ENCODE measurements around the gene PRR19. TPM values are rescaled to one million over a fixed set of nuclear protein-coding genes. Genes with fewer than 3 reads are reported as not detected.

PRR19 gene
- polyA plus RNA-seq (2013, experiment 1 of 2), result 2.2 TPM
- polyA plus RNA-seq (2013, experiment 2 of 2), result 2.4 TPM

GRCh38 chr19:42301646-42302203 is at the start of gene PRR19:
Gene PRR19, plus strand, starts transcription at chr19:42302132. Its CDS starts 7,453 bp downstream, at chr19:42309585.
- Histone ChIP-seq H2AK5ac (ENCODE audit: low read length, severe bottlenecking) (no peak within 1 kb of the TSS), H2BK15ac (ENCODE audit: low read depth, poor library complexity, severe bottlenecking) (peak within 1 kb of the TSS; percentile 39), H3K79me1 (replicated peaks; ENCODE audit: low read length, poor library complexity, severe bottlenecking) (peaks cover 7% of the 10 kb centered on the region), H2BK120ac (ENCODE audit: low read depth, low read length) (peak within 1 kb of the TSS; percentile 21), H2AFZ (ENCODE audit: low read depth, low read length) (peak within 1 kb of the TSS; percentile 92), H3K9ac (ENCODE audit: low read length) (peak within 1 kb of the TSS; percentile 83), H3K4me3 (ENCODE audit: insufficient read depth in 1 of 2, low read depth in 1 of 2, low read length in 2 of 2) (peak within 1 kb of the TSS; percentile 71 to 93), H3K36me3 (ENCODE audit: control insufficient read depth in 1 of 2, insufficient read depth in 2 of 2, low read depth in 1 of 2, low read length in 2 of 2) (peaks cover 6 to 10% of the 10 kb centered on the region in 2 experiments), H3K4me1 (ENCODE audit: control insufficient read depth, insufficient read depth, low read depth, low read length) (peaks cover 16% of the 10 kb centered on the region), H3K27me3 (ENCODE audit: control insufficient read depth in 1 of 2, insufficient read depth in 1 of 2, low read length in 2 of 2) (no peaks in the 10 kb centered on the region), H3K27ac (ENCODE audit: low read length, poor library complexity, severe bottlenecking) (peak within 1 kb of the TSS; percentile 27), H3K9me3 (ENCODE audit: control insufficient read depth, low read length) (no peaks in the 10 kb centered on the region), H3K4me2 (ENCODE audit: low read length, poor library complexity, severe bottlenecking) (peak within 1 kb of the TSS; percentile 90), H2BK12ac (ENCODE audit: low read length in 2 of 2) (peak within 1 kb of the TSS; percentile 15 to 75), H3K4ac (ENCODE audit: low read depth in 1 of 2, low read length in 2 of 2) (peak within 1 kb of the TSS in 1 of 2 experiments; percentile 87), H4K91ac (ENCODE audit: low read length) (peak within 1 kb of the TSS; percentile 23), H3K14ac (ENCODE audit: low read length in 2 of 2) (peak within 1 kb of the TSS in 1 of 2 experiments; percentile 99), H2BK5ac (ENCODE audit: low read depth, low read length, poor library complexity, severe bottlenecking) (no peak within 1 kb of the TSS), H4K8ac (ENCODE audit: low read length) (peak within 1 kb of the TSS; percentile 47), H3K23ac (ENCODE audit: low read length in 2 of 2) (peak within 1 kb of the TSS in 1 of 2 experiments; percentile 57), H3K18ac (ENCODE audit: low read depth in 1 of 2, low read length in 2 of 2) (peak within 1 kb of the TSS; percentile 4 to 96)
- DNase-seq, result no peak
- 6% methylated on average over 21 of the region's 21 CpGs for WGBS

- H4K91ac ChIP-seq (ENCODE audit: low read length), result peak overlapping the region; percentile 29
- H3K27ac ChIP-seq (ENCODE audit: low read length, poor library complexity, severe bottlenecking), result peak overlapping the region; percentile 78
- no peak overlapping the region for H4K8ac ChIP-seq (ENCODE audit: low read length)
- DNase-seq, result peak; percentile 81
- H3K4me2 ChIP-seq (ENCODE audit: low read length, poor library complexity, severe bottlenecking), result peak overlapping the region; percentile 76
- H3K9me3 ChIP-seq (ENCODE audit: control insufficient read depth, low read length), result no peaks in the 10 kb centered on the region
- H3K79me1 ChIP-seq (replicated peaks; ENCODE audit: low read length, poor library complexity, severe bottlenecking), result peaks cover 13% of the 10 kb centered on the region
- no peaks in the 10 kb centered on the region for H3K27me3 ChIP-seq (ENCODE audit: control insufficient read depth in 1 of 2, insufficient read depth in 1 of 2, low read length in 2 of 2)
- peak overlapping the region; percentile 75 for H2BK15ac ChIP-seq (ENCODE audit: low read depth, poor library complexity, severe bottlenecking)
- H3K18ac ChIP-seq (ENCODE audit: low read depth in 1 of 2, low read length in 2 of 2), result peak overlapping the region; percentile 86 to 91
- H3K9ac ChIP-seq (ENCODE audit: low read length), result peak overlapping the region; percentile 90
- H2BK12ac ChIP-seq (ENCODE audit: low read length in 2 of 2), result peak overlapping the region; percentile 2 to 12
- H3K14ac ChIP-seq (ENCODE audit: low read length in 2 of 2), result peak overlapping the region in 1 of 2 experiments; percentile 82
- peaks cover 34% of the 10 kb centered on the region for H3K4me1 ChIP-seq (ENCODE audit: control insufficient read depth, insufficient read depth, low read depth, low read length)
- H2AK5ac ChIP-seq (ENCODE audit: low read length, severe bottlenecking), result peak overlapping the region; percentile 49
- peak overlapping the region; percentile 31 to 91 for H3K4ac ChIP-seq (ENCODE audit: low read depth in 1 of 2, low read length in 2 of 2)
- peak overlapping the region; percentile 83 to 99 for H3K4me3 ChIP-seq (ENCODE audit: insufficient read depth in 1 of 2, low read depth in 1 of 2, low read length in 2 of 2)
- H3K23ac ChIP-seq (ENCODE audit: low read length in 2 of 2), result peak overlapping the region in 1 of 2 experiments; percentile 97
- peak overlapping the region; percentile 48 for H2BK5ac ChIP-seq (ENCODE audit: low read depth, low read length, poor library complexity, severe bottlenecking)
- H2BK120ac ChIP-seq (ENCODE audit: low read depth, low read length), result no peak overlapping the region
- H3K36me3 ChIP-seq (ENCODE audit: control insufficient read depth in 1 of 2, insufficient read depth in 2 of 2, low read depth in 1 of 2, low read length in 2 of 2), result peaks cover 14 to 37% of the 10 kb centered on the region in 2 experiments
- WGBS, result 8% methylated on average over 17 of the region's 27 CpGs
- no peak overlapping the region for H2AFZ ChIP-seq (ENCODE audit: low read depth, low read length)
Observed at GRCh38 chr19:42252365-42253244, 49.3 kb upstream of the PRR19 start.

- Histone ChIP-seq H3K23ac (ENCODE audit: low read length in 2 of 2) (peak overlapping the region in 1 of 2 experiments; percentile 56), H3K14ac (ENCODE audit: low read length in 2 of 2) (peak overlapping the region in 1 of 2 experiments; percentile 82), H2BK15ac (ENCODE audit: low read depth, poor library complexity, severe bottlenecking) (peak overlapping the region; percentile 76), H2BK12ac (ENCODE audit: low read length in 2 of 2) (no peak overlapping the region), H2AFZ (ENCODE audit: low read depth, low read length) (no peak overlapping the region), H2BK5ac (ENCODE audit: low read depth, low read length, poor library complexity, severe bottlenecking) (peak overlapping the region; percentile 74), H3K4me1 (ENCODE audit: control insufficient read depth, insufficient read depth, low read depth, low read length) (peaks cover 31% of the 10 kb centered on the region), H3K4me2 (ENCODE audit: low read length, poor library complexity, severe bottlenecking) (peak overlapping the region; percentile 76), H3K9me3 (ENCODE audit: control insufficient read depth, low read length) (no peaks in the 10 kb centered on the region), H3K27ac (ENCODE audit: low read length, poor library complexity, severe bottlenecking) (peak overlapping the region; percentile 93), H4K8ac (ENCODE audit: low read length) (peak overlapping the region; percentile 63), H3K4me3 (ENCODE audit: insufficient read depth in 1 of 2, low read depth in 1 of 2, low read length in 2 of 2) (peak overlapping the region; percentile 83 to 99), H2AK5ac (ENCODE audit: low read length, severe bottlenecking) (no peak overlapping the region), H3K4ac (ENCODE audit: low read depth in 1 of 2, low read length in 2 of 2) (peak overlapping the region; percentile 30 to 92), H3K27me3 (ENCODE audit: control insufficient read depth in 1 of 2, insufficient read depth in 1 of 2, low read length in 2 of 2) (no peaks in the 10 kb centered on the region), H4K91ac (ENCODE audit: low read length) (peak overlapping the region; percentile 72), H3K18ac (ENCODE audit: low read depth in 1 of 2, low read length in 2 of 2) (peak overlapping the region; percentile 86 to 91), H3K79me1 (replicated peaks; ENCODE audit: low read length, poor library complexity, severe bottlenecking) (peaks cover 10% of the 10 kb centered on the region), H2BK120ac (ENCODE audit: low read depth, low read length) (peak overlapping the region; percentile 96), H3K9ac (ENCODE audit: low read length) (peak overlapping the region; percentile 97), H3K36me3 (ENCODE audit: control insufficient read depth in 1 of 2, insufficient read depth in 2 of 2, low read depth in 1 of 2, low read length in 2 of 2) (peaks cover 10 to 30% of the 10 kb centered on the region in 2 experiments)
- peak; percentile 68 for DNase-seq
- 0% methylated on average over 5 of the region's 71 CpGs for WGBS
Observed at GRCh38 chr19:42253245-42254088, 48.5 kb upstream of the PRR19 start.
